GM18907 (cell line): Measurements from ENCODE around the gene ANKS1B.

Source experiments
- ATAC-seq: cut with Tn5 transposase; IDR thresholded peaks from one replicate; pipeline ENCODE4 v1.9.1; 2021; ENCODE audit warnings: mild to moderate bottlenecking, moderate library complexity; ENCODE audit not compliant: unreplicated experiment

The ANKS1B gene

GRCh38 chr12:99093166-99093565, 891.6 kb downstream of the ANKS1B start:
- no peak for ATAC-seq

GRCh38 chr12:99092100-99092851, 892.5 kb downstream of the ANKS1B start:
- ATAC-seq, result no peak

- no peak for ATAC-seq
Measured at GRCh38 chr12:99087278-99087677, 897.5 kb downstream of the ANKS1B start.

GRCh38 chr12:99079811-99080210, 904.9 kb downstream of the ANKS1B start:
- no peak for ATAC-seq

GRCh38 chr12:99068993-99069747, 915.6 kb downstream of the ANKS1B start:
- ATAC-seq, result no peak

GRCh38 chr12:99067171-99067785, 917.5 kb downstream of the ANKS1B start:
- no peak for ATAC-seq

- no peak for ATAC-seq
Measured at GRCh38 chr12:99066726-99067125, 918.0 kb downstream of the ANKS1B start.

- ATAC-seq, result no peak
Measured at GRCh38 chr12:99063182-99063581, 921.6 kb downstream of the ANKS1B start.

- ATAC-seq, result no peak
Measured at GRCh38 chr12:99059824-99060511, 924.8 kb downstream of the ANKS1B start.

- no peak for ATAC-seq
Measured at GRCh38 chr12:99057670-99058069, 927.1 kb downstream of the ANKS1B start.

GRCh38 chr12:99056186-99056585, 928.5 kb downstream of the ANKS1B start:
- no peak for ATAC-seq

- no peak for ATAC-seq
Measured at GRCh38 chr12:99055299-99055698, 929.4 kb downstream of the ANKS1B start.

GRCh38 chr12:99054601-99055128, 930.1 kb downstream of the ANKS1B start:
- ATAC-seq, result no peak

- no peak for ATAC-seq
Measured at GRCh38 chr12:99053616-99054362, 930.9 kb downstream of the ANKS1B start.

GRCh38 chr12:99049774-99050173, 935.0 kb downstream of the ANKS1B start:
- ATAC-seq, result no peak

- no peak for ATAC-seq
Measured at GRCh38 chr12:99045158-99045557, 939.6 kb downstream of the ANKS1B start.

GRCh38 chr12:99043319-99043914, 941.3 kb downstream of the ANKS1B start:
- ATAC-seq, result peak; percentile 73

- no peak for ATAC-seq
Measured at GRCh38 chr12:99042226-99042625, 942.5 kb downstream of the ANKS1B start.

GRCh38 chr12:99039367-99040120, 945.2 kb downstream of the ANKS1B start:
- ATAC-seq, result no peak
